Measurements from ENCODE around the gene SPPL2C.
"Not testable (repeated sequence)": the region's sequence is repeated elsewhere in the genome, so short reads cannot be mapped to it uniquely, and the experiment has no call there.

SPPL2C gene

DNA sequence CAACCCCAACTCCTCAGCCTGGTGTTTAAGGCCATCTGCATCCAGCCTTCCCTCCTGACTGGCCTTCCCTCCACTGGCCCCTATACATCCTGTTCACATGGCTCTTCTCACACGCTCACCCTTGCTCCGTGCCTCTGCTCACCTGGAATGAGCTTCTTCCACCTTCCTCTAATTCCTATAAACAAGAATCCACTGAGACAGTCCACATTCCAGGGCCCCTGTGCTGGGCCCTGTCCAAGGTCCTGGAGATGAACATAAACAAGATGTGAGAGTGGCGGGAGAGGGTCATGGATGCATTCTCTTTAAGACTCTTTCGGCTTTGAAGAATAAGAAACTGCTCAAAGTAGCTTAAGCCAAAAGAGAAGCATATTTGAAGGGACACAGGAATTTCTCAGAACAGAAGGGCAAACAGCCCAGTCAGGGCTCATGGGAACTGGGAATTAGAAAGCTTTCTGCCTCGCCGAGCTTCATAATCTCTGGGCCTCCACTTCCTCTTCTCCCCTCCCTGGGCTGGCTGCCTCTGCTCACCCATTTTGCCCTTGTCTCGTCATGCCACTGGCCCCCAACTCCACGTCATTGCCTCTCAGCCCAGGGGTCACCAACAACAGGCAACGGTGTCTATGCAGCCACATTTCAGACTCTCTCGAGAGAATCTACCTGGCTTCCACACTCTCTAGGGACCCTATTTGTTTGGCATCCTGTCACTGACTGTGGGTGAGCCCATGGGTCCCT, 13.5 kb downstream of the SPPL2C start:
- in situ Hi-C loops (cut with HindIII; ENCODE audit: low pct_unique_long_range_greater_than_20kb, low sequenced_read_pairs), result no loop called here
- TF ChIP-seq JUND (IDR thresholded peaks at IDR 0.05; ENCODE audit: low read depth), result no peak
- peak in 1 of 2 experiments; percentile 86 for DNase-seq (ENCODE audit: low read depth in 1 of 2, low spot score in 1 of 2)

DNA sequence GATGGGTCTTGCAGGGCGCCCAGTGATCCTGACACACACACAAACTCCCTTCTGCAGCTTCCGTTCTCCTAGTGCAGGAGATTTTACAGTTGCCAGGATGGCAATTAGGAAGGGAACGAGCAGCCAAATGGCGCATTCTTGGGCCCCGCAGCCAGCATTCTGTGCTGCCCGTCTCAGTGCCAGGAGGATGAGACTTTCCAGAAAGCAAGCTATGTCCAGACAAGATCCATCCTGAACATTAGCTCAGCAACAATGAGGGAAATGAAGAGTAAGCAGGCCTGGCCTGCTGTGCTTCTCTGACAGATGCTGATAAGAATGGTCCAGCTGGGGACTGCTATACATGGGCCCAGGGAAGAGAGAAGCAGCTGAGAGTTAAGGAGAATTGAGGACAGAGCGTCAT, 16.5 kb downstream of the SPPL2C start:
- no peak for DNase-seq (ENCODE audit: low read depth in 1 of 2, low spot score in 1 of 2)
- TF ChIP-seq JUND (IDR thresholded peaks at IDR 0.05; ENCODE audit: low read depth), result no peak
- in situ Hi-C loops (cut with HindIII; ENCODE audit: low pct_unique_long_range_greater_than_20kb, low sequenced_read_pairs), result no loop called here

DNA sequence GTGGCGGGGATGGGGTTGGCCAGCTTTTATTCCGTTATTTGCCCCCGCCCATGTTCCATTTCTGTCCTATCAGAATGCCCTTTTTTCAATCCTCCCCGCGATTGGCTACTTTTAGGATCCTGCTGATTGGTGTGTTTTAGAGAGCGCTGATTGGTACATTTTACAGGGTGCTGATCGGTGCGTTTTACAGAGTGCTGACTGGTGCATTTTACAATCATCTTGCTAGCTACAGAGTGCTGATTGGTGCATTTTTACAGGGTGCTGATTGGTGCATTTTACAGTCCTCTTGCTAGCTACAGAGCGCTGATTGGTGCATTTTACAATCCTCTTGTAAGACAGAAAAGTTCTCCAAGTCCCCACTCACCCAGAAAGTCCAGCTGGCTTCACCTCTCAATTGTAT, 17.4 kb downstream of the SPPL2C start:
- in situ Hi-C loops (cut with HindIII; ENCODE audit: low pct_unique_long_range_greater_than_20kb, low sequenced_read_pairs); DNase-seq (ENCODE audit: low read depth in 1 of 2, low spot score in 1 of 2): not testable (repeated sequence)

DNA sequence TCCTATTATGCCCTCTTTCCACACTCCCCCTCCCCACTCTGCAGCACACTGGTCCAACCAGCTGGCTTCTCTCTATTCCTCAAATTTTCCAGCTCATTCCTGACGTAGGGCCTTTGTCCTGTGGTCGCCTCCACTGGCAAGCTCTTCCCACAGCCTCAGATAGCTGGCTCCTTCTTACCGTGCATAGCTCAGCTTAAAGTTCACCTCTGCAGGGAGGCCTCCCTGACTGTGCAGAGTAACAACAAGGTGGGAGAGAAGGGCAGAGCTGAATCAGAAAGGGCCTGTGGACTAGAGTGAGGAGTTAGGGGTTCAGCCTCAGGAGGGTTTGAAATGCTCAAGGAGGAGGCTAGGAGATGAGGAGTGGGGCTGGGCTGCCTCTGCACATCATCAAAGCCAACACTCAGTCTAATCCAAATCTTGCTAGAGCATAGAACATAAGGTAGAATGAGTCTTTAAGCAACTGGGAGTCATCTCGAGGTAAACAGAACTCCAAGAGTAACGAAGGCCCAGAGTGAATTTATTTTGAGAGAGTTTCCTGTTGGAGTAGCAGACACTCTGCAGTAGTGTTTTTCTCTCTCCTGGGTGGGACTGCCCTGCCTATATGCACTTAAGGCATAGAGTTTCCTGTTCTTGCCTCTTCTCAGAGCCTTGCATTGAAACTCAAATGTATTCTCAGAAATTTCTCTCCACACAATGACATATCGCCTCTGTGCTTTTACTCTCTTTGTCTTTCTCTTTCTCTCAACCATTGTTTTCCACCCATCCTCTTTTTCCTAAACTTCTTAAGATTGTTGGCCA, 19.4 kb downstream of the SPPL2C start:
- in situ Hi-C loops (cut with HindIII; ENCODE audit: low pct_unique_long_range_greater_than_20kb, low sequenced_read_pairs), result no loop called here
- DNase-seq (ENCODE audit: low read depth in 1 of 2, low spot score in 1 of 2), result no peak
- TF ChIP-seq JUND (IDR thresholded peaks at IDR 0.05; ENCODE audit: low read depth), result no peak

DNA sequence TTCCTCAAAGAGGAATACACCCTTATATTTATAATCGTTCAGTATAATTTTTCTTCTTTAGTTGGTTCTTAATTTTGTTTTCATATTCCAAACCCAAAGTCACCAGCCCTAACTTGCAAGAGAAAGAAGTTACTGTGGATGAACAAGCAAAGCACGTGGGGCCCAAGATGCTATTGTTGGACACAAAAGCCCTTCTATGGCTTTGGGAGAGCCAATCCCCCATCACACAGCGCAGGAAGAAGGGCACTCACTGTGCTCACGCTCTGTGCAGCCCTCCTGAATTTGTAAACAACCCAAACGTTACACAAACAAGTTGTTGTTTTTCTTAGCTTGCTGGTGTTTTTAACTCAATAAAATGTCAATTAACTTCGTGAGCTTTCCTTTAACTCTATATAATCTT, 22.5 kb downstream of the SPPL2C start:
- no peak for TF ChIP-seq JUND (IDR thresholded peaks at IDR 0.05; ENCODE audit: low read depth)
- no peak for DNase-seq (ENCODE audit: low read depth in 1 of 2, low spot score in 1 of 2)
- in situ Hi-C loops (cut with HindIII; ENCODE audit: low pct_unique_long_range_greater_than_20kb, low sequenced_read_pairs), result no loop called here

DNA sequence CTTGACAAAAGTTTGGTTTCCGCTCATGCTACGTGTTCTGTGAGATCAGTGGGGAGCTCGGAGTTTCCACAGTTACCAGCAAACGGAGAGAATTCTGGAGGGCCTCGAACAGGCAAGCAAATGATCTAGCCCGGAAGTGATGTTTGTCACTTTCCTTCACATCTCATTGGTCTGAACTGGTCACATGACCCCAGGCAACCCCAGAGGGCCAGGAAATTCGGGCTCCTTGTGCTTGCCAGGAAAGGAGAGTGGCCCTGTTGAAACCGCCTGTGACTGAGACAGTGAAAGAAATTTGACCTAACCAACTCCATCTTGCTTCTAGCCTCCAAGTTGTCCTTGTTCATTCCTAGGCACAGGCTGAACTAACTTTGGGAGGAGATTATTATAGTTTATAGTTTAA, 23.0 kb downstream of the SPPL2C start:
- in situ Hi-C loops (cut with HindIII; ENCODE audit: low pct_unique_long_range_greater_than_20kb, low sequenced_read_pairs), result no loop called here
- no peak for TF ChIP-seq JUND (IDR thresholded peaks at IDR 0.05; ENCODE audit: low read depth)
- no peak for DNase-seq (ENCODE audit: low read depth in 1 of 2, low spot score in 1 of 2)

DNA sequence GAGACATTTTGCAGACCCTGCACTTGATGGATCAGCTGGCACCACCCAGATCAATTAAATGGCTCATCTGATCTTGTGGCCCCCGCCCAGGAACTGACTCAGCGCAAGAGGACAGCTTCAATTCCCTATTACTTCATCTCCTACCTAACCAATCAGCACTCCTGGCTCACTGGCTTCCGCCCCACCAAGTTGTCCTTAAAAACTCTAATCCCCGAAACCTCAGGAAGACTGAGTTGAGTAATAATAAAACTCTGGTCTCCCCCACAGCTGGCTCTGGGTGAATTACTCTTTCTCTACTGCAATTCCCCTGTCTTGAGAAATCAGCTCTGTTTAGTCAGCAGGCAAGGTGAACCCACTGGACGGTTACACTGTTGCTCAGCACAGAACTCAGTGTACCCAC, 23.6 kb downstream of the SPPL2C start:
- DNase-seq (ENCODE audit: low read depth in 1 of 2, low spot score in 1 of 2), result no peak
- no peak for TF ChIP-seq JUND (IDR thresholded peaks at IDR 0.05; ENCODE audit: low read depth)
- in situ Hi-C loops (cut with HindIII; ENCODE audit: low pct_unique_long_range_greater_than_20kb, low sequenced_read_pairs), result no loop called here

DNA sequence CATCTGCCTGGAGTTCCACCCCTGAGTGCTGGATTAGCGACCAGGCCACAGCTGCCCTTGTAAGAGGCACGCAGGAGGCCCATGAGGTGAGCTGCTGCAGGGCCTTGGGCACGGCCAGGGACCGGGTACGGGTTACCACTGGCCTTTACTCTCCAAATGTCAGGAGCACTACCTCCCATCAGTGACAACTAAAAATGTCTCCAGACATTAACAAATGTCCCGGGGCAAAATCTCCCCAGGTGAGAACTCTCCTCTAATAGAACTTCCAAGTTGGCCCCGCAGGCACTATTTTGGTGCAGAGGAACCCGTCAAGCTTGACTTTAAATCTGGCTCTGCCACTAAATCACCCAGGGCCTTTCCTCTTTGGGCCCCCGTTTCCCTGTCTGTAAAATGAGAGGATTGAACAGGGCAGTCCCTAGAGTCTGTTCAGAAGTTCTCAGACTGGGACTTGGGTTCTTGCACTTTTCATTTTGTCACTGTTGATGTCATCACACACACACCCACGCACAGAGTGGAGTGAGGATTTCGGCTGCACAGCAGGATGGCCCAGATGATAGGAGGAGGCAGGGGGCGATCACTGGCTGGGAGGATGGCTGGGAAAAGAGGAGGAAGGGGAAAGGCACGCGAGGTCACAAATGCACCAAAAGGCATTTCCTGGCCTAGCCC, 25.1 kb downstream of the SPPL2C start:
- in situ Hi-C loops (cut with HindIII; ENCODE audit: low pct_unique_long_range_greater_than_20kb, low sequenced_read_pairs), result no loop called here
- peak in 1 of 2 experiments; percentile 39 for DNase-seq (ENCODE audit: low read depth in 1 of 2, low spot score in 1 of 2)
- no peak for TF ChIP-seq JUND (IDR thresholded peaks at IDR 0.05; ENCODE audit: low read depth)

DNA sequence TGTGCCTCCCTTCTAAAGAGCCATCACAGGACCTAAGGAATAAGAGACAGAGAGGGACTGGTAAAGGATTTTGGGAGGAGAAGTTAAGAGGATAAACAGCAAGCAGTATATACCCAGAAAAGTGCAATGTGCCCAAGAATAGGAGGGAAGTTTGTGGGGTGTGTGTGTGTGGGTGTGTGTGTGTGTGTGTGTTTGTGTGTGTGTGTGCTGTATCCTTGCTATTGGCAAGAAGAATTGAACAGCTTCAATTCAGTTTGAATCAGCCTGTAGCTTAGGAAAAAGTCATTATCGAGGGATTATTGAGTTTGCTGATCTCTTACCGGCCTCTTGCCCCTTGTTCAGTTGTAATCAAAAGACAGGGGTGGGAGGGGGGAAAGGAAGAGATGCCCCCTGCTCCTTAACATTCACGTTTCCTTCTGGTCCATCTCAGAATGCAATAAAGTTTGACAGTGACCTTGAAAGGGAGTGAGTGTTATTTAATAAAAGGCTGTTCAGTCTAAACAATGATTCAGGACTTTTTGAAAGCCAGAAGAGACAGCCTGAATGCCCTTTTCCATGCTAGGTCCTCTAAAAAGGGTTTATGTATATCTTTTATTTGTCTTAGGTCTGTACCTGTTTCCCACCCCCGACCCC, 25.8 kb downstream of the SPPL2C start:
- TF ChIP-seq JUND (IDR thresholded peaks at IDR 0.05; ENCODE audit: low read depth), result no peak
- in situ Hi-C loops (cut with HindIII; ENCODE audit: low pct_unique_long_range_greater_than_20kb, low sequenced_read_pairs), result no loop called here
- DNase-seq (ENCODE audit: low read depth in 1 of 2, low spot score in 1 of 2), result no peak

DNA sequence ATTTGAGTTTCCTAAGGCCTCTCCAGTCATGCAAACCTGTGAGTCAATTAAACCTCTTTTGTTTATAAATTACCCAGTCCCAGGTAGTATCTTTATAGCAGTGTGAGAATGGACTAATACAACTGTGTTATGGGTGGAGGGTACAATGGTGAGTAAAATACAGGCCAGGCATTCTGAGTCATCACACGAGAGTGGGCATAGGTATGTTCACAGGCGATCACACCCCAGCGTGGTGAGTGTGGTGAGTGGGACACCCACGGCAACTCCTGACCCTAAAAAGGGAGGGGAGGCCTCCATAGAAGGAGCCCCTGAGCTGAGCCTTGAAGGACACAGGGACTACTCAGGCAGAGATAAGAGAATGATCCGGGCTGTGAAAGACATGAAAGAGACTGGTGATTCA, 27.0 kb downstream of the SPPL2C start:
- no peak for TF ChIP-seq JUND (IDR thresholded peaks at IDR 0.05; ENCODE audit: low read depth)
- in situ Hi-C loops (cut with HindIII; ENCODE audit: low pct_unique_long_range_greater_than_20kb, low sequenced_read_pairs), result no loop called here
- DNase-seq (ENCODE audit: low read depth in 1 of 2, low spot score in 1 of 2), result no peak

DNA sequence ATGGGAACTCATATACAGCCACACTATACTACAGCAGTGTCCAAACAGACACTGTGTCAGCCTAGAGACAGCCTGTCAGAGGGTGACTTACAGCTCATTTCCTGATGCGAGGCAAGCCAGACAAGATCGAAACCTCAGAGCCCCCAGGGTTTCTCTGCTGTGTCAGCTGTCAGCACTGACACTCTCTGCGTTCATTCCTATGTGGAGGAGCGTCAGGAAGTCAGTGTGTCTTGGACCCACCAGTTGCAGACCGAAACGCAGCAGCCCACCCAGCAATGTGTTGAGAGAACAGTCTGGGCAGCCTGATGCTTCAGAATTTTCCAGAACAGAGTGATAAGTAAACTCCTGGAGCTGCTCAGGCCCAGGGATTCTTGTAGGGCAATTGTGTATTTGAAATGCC, 29.0 kb downstream of the SPPL2C start:
- in situ Hi-C loops (cut with HindIII; ENCODE audit: low pct_unique_long_range_greater_than_20kb, low sequenced_read_pairs), result no loop called here
- no peak for DNase-seq (ENCODE audit: low read depth in 1 of 2, low spot score in 1 of 2)
- no peak for TF ChIP-seq JUND (IDR thresholded peaks at IDR 0.05; ENCODE audit: low read depth)

DNA sequence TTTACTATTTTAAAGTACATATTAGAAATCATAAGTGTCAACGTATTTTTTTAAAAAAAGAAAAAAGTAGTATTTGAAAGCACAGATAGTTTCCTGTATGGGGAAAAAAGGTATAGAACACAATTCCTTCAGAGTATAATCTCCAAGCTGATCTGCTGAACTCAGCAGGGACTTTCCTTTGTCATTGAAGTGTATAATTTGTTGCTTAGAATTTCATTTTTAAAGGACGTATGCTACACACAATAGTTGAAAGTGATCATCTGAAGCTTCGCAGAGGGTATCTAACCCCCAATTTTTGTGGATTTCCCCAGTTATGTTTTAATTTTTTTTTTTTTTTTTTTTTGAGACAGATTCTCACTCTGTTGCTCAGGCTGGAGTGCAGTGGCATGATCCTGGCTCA, 29.5 kb downstream of the SPPL2C start:
- DNase-seq (ENCODE audit: low read depth in 1 of 2, low spot score in 1 of 2), result no peak
- no peak for TF ChIP-seq JUND (IDR thresholded peaks at IDR 0.05; ENCODE audit: low read depth)
- in situ Hi-C loops (cut with HindIII; ENCODE audit: low pct_unique_long_range_greater_than_20kb, low sequenced_read_pairs), result no loop called here

DNA sequence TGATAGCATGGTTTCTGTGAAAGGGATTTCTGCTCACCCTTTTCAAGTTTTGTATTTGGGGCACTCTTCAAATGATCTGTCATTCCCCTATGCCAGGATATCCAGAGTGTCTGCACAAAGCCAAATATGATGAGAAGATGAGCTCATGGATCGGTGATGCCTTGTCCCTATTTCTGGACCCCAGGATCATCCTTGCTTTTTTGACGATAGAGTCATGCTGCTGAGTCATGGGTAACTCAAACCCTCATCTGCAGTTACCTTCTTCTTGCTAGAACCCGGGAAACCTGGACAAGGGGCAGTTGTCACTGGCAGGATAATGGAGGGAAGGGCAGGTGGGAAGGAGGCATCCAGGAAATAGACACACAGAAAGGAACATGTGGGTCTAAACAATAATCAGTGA, 31.9 kb downstream of the SPPL2C start:
- TF ChIP-seq JUND (IDR thresholded peaks at IDR 0.05; ENCODE audit: low read depth), result no peak
- DNase-seq (ENCODE audit: low read depth in 1 of 2, low spot score in 1 of 2), result no peak
- in situ Hi-C loops (cut with HindIII; ENCODE audit: low pct_unique_long_range_greater_than_20kb, low sequenced_read_pairs), result no loop called here

Data from T47D (cell line).